HG03097 (cell line): Measurements from ENCODE around the gene NUDT13.
"Not testable (repeated sequence)": the region's sequence is repeated elsewhere in the genome, so short reads cannot be mapped to it uniquely, and the experiment has no call there.

Experiments used
- ATAC-seq: cut with Tn5 transposase; IDR thresholded peaks from one replicate; pipeline ENCODE4 v1.9.1; 2021; ENCODE audit not compliant: unreplicated experiment, low FRiP score

The NUDT13 gene

DNA sequence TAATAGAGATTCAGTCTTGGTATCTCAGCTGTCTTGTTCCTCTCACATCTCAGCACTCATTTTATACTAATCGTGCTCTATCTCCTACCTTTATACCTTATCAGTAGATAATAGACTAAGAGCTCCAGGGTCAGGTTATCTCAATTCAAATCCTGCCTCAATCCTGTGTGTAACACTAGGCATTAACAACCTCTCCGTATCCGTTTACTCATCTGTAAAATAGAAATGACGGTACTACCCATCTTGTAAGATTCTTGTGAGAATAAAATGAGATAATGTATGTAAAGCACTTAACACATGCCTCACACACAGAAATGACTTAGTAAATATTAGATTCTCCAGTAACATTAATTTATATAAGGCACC lies 13.0 kb upstream of the NUDT13 start:
- ATAC-seq: no peak

DNA sequence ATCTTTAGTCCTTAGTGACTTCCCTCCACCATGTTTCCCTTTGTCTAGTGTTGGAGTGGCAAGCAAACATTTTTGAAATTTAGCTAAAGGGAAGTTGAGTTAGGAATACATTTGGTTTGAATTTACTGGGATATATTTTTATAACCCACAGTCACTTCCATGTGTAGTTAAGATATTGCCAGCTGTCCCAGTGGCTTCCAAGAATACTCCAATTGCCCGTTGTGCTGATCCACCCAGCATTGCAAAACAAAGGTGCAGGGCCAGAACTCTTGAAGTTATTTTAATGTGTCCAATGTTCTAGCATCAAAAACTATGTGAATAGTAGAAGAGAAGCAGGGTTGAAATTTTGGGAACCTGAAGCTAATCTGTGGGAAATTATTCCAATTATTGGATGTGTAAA lies 11.1 kb upstream of the NUDT13 start:
- ATAC-seq: no peak

DNA sequence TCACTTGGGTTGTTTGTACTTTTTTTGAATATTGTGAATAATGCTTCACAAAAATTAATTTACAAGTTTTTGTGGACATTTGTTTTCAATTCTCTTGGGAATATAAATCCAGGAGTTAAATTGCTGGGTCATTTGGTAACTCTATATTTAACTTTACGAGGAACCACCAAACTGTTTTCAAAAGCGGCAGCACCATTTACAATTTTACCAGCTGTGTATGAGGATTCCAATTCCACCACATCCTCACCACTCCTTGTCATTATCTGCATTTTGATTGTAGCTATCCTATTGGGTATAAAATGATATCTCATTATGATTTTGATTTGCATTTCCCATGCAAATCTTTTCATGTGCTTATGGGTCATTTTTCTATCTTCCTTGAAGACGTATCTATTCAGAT lies 4.0 kb upstream of the NUDT13 start:
- ATAC-seq: no peak

DNA sequence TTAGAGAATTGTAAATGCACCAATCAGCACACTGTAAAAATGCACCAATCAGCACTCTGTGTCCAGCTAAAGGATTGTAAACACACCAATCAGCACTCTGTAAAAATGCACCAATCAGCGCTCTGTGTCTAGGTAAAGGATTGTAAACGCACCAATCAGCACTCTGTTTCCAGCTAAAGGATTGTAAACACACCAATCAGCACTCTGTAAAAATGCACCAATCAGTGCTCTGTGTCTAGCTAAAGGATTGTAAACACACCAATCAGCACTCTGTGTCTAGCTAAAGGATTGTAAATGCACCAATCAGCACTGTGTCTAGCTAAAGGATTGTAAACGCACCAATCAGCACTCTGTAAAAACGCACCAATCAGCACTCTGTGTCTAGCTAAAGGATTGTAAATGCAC lies 1.0 kb upstream of the NUDT13 start:
- ATAC-seq: not testable (repeated sequence)

DNA sequence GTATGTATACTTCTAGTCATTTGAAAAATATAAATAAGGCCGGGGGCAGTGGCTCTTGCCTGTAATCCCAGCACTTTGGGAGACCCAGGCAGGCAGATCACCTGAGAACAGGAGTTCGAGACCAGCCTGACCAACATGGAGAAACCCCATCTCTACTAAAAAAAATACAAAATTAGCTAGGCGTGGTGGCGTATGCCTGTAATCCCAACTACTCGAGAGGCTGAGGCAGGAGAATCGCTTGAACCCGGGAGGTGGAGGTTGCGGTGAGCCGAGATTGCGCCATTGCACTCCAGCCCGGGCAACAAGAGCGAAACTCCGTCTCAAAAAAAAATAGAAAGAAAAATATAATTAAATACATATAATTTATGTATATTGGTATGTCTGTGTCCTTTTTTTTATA lies 1.8 kb downstream of the NUDT13 start:
- not testable (repeated sequence) for ATAC-seq

DNA sequence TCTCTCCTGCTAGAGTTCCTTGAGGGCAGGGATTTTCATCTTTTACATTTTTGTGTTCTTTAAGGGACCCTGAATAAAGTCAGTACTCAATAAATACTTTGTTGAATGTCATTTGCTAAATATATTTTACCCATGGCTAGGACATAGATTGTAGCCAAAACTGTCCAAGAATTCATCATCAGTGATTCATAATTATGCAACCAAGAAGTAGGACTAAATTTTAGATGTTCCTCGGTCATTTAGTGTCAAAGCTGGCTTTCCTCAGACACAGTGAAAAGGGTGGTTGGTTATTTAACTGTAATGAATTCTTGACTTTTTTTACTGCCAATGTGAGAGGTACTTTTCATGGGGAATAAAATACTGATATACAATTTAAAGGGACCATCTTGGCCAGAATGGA lies 3.3 kb downstream of the NUDT13 start:
- no peak for ATAC-seq

DNA sequence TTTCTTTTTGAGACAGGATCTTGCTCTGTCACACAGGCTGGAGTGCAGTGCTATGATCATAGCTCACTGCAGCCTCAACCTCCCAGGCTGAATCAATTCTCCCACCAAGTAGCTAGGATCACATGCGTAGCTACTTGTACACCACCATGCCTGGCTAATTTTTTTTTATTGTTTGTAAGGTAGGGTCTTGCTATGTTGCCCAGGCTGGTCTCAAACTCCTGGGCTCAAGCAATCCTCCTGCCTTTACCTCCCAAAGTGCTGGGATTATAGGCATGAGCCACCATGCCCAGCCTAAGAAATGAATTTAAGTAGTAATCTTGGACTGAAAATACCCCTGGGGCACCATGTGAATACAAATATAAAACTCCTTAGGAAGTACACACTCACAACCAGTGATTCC lies 5.8 kb downstream of the NUDT13 start:
- no peak for ATAC-seq

DNA sequence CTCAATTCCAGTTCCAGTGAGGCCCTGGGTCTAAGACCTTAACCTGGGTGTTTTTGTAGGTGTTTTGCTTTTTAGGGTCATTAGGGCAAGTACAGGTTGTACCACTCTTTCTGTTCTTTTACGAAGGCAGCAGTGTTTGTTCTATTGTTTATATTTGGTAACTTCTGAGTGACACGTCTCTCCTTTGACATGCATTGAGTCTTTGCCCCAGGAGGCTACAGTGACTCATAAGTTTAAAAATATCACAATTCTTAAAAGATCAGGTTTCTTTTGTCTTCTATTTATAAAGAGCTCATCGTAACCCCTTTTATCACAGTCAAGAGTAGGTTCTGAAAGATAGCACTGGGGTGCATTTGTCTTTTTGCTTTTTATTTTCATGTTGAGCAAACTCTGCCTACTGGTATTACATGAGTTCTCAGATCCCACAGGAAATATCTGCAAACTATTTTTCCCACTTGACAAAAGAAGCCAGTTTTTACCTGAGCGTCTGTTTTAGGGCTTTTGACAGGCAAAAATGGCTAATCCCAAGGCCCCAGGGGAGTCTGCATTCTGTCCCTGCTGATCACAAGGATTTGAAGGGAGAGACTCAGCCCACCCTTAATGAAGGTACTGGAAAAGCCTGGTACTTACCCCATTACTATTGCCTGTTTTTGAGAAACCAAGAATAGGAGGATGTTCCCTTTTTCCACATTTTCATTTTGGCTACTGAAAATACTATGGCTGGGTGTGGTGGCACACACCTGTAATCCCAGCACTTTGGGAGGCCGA lies 7.9 kb downstream of the NUDT13 start:
- ATAC-seq: no peak

DNA sequence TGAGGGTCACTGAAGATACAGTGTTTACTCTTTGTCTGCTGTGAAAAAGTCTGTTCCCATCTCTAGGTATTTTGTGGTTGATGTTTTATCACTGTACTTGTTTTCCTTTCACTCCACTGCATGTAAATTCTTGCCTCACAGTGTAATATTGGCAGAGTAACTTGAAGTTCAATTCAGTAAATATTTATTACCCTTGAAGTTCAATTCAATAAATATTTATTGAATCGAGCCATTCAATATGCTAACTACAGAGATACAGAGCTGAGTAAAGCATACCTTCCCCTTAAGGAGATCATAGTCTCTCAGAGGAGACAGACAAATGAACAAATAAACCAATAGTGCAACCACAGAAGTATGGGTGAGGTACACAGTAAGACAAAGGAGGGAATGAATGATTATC lies 9.2 kb downstream of the NUDT13 start:
- no peak for ATAC-seq

DNA sequence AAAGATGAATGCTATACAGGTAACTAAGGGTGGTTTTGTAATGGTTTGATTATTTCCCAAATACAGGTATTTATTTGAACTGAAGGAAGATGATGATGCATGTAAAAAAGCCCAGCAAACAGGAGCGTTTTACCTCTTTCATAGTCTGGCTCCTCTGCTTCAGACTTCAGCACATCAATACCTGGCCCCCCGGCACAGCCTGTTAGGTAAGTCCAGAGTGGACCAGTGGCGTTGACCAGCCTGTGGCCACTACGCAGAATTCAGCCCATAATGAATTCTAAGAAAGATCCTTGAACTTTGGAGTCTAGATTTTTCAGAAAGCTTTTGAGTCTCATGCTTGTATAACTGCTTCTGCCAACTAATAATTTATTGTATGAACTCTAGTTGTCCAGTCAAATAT lies 9.7 kb downstream of the NUDT13 start:
- ATAC-seq: no peak

DNA sequence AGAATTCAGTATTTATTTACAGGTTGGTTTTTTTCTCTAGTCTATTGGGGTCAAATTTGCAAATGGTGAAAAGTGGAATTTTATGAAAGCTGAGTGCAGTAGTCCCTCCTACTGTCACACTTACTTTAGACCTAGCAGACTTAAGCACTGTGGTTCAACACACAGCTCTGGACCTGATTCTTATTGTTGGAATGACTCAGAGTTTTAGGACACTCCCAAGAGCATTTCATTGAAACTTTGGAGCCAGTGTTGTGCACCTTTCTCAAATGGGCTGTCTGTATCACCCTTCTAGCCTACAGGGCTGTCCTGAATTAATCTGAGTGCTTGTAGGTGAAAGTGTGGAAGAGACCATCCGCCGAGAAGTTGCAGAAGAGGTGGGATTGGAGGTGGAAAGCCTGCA lies 16.1 kb downstream of the NUDT13 start:
- ATAC-seq: no peak

DNA sequence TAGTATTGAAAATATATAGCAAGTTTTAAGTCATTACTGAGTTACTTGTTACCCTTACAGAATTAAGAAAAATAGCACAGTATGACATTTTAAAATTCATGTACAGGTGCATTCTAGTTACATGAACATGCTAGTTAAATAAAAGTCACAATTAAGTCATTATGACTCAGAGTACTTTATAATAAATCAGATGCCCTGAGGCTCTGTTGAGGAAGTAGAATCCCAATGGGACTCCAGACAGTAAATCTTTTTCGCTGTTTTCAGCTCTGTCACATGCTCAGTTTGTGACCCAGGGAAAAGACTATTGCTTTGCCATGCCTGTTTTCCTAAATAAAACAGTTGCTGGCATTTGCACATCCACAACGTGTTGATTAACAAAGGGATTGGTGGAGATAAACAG lies 21.0 kb downstream of the NUDT13 start:
- ATAC-seq: no peak

DNA sequence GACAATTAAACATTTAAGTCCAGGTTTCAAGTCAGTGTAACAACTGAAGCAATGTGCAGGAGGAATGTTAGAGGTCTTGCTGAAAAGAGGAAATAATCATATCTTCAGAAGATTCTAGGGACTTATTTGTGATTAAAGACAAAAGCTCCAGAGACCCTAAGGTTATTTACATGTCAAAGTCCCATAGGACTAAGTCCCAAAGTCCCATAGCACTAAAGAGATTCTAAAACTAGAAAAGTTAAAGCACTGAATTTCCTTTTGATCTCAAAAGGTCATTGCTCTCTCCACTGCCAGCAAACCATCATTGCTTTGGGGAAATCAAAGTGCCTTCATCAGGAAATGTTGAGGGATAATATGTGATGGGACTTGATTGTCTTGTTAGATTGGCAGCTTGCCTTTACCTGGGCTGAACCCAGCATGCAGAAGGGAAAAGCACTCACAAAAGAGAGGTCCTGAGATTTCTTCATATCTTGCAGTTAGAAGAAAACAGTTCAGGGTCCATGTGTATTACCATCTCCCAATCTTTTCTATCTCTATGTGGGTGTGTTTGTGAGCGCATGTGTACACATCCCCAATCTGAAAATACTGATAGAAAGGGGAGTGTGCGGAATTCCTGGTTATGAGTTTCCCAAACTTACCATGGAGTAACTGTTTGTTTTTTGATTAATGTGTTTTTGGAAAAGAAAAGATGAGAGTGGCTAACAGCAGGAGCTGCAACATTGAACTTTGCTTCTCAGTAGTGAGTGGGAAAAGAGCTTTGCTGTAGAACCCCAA lies 21.8 kb downstream of the NUDT13 start:
- ATAC-seq: no peak

DNA sequence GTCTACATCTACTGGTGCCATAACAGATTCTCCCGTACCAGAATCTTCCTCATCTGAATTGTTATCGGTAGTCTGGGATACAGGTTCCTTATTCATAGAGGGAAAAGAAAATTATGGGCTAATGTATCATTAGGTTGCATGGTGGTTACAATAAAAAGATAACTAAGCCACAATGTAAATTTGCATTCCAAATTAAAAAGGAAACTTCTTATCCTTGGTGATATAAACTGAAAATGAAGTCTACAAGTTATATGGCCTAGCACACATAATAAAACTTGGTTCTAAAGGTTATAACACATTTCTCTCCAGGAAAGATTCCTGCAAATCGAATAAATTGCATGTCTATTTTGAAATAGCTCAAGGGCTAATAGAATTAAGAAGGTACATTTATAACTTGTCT lies 24.5 kb downstream of the NUDT13 start:
- no peak for ATAC-seq

DNA sequence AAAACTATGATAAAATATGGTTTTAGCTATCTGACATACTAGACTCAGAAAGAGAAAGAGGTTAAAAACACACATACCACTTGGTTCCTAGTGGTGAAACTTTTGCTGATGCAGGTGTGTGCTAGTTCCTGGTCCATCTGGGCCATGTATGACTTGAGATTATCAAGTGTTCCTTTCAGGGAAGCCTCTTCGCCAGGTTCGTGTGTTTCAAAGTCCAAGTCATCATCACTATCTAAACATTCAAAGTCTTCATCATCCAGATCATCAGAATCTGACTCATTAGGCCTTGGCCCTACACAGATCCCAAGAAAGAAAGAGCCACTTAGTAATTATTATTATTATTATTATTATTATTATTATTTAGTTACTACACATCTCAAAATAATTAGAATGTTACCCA lies 26.4 kb downstream of the NUDT13 start:
- no peak for ATAC-seq

DNA sequence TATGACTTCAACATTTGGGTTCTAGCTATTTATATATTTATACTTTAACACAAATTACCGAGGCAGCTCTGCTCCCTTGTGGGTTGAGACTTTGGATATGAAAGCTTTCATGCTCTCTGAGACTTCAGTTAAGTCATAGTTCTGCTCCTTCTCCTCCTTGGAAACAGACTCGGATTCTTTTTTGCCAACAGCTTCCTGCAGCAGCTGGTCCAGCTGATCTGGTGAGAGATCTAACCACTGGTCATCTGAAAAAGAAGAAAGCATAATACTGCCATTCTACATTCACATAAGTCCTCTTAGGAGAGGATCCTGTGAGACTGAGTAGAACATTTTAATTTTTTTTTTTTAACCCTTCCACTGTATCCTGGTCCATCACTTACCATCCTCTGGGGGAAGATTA lies 29.0 kb downstream of the NUDT13 start:
- ATAC-seq: no peak

DNA sequence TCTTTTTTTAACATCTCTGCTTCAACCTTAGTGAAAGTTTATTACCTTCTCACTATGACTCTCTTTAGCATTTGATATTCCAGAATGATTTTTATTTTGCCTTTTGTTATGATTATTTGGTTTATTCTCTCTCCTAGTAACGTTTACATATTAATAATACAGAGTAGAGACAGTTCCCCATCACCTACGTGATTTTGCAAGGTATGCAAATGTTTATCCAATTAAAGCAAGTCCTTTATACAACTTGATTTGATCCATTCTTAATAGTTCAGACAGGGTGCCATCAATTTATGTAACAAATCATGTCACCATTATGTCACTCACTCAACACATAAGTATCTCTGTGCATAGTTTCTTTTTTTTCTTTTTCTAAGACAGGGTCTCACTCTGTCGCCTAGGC lies 31.3 kb downstream of the NUDT13 start:
- no peak for ATAC-seq

DNA sequence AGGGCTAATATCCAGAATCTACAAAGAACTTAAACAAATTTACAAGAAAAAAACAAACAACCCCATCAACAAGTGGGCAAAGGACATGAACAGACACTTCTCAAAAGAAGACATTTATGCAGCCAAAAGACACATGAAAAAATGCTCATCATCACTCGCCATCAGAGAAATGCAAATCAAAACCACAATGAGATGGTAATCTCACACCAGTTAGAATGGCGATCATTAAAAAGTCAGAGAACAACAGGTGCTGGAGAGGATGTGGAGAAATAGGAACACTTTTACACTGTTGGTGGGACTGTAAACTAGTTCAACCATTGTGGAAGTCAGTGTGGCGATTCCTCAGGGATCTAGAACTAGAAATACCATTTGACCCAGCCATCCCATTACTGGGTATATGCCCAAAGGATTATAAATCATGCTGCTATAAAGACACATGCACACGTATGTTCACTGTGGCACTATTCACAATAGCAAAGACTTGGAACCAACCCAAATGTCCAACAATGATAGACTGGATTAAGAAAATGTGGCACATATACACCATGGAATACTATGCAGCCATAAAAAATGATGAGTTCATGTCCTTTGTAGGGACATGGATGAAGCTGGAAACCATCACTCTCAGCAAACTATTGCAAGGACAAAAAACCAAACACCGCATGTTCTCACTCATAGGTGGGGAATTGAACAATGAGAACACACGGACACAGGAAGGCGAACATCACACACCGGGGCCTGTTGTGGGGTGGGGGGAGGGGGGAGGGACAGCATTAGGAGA lies 40.6 kb downstream of the NUDT13 start:
- not testable (repeated sequence) for ATAC-seq

DNA sequence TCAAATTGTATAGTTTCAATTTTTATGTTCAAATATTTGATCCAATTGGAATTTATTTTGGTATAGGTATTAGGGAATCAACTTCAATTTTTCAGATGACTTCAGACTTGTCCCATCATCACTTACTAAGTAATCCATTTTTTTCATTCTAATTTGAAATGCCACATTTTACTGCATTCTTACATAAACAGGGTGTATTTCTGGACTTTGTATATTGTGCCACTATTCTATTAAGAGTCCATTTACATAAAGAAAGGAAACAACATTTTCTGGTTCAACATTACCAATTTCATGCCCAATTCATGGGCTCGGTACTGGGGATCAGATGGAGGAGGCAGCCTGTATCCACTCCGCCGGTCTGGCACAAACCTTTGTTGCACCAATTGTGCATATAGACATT lies 41.8 kb downstream of the NUDT13 start:
- ATAC-seq: no peak

DNA sequence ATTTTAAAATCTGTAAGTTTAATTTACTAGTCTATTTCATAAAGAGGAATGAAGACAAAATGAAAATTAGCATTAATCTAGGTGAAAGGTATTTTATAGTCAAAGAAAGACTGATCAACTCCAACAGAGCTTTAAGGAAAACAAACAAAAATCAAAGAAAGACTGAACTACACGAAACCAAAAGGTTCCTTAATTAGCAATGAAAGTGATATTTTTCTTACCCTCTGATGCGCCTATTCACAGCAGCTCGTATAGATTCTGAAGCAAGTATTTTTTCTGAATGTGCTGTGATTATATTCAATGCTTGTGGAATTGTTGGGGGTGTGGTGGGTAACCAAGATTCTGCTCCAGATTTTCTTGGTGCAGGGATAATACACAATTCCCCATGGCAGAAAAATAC lies 45.8 kb downstream of the NUDT13 start:
- ATAC-seq: no peak

DNA sequence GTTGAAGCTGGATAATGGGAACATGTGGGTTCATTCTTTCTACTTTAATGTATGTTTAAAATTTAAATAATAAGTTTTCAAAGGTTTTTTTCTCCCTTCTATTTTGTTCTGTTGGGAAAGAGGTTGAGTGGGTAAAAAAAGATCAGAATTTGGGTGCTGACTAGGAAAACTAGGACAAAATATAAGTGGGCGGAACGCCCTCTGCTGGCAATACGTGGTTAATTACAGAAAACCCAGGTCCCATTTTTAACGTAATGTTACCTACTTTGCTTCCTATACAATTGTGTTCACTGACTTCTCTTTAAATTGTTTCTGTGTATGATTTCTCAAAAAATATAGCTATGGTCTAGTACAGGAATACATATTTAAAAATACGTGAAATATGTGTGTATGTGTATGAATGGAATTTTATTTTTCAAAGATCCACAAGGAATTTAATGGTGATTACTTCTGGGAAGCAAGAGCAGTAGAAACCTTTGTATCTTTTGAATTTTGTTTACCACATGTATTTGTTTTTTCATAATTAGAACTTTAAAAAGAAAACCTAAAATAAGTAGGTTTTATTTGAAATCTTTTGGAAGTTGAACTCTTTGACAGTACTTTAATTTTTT lies 48.9 kb downstream of the NUDT13 start:
- no peak for ATAC-seq
